NCI-H510A treated with DMSO at 0.1 percent for 48 hours (cell line): ENCODE measurements around the gene ZC3H13.

ENCODE experiments used
- DNase-seq: peaks from one replicate; lab custom pipeline; 2025; lab: John Stamatoyannopoulos, UW

ZC3H13 gene

GRCh38 chr13:45934283-45934682 lies 118.3 kb downstream of the ZC3H13 start:
- DNase-seq, result no peak

GRCh38 chr13:45933203-45933908 lies 119.2 kb downstream of the ZC3H13 start:
- DNase-seq, result no peak

- no peak for DNase-seq
These were observed 119.9 kb downstream of the ZC3H13 start for GRCh38 chr13:45932676-45933075.

- no peak for DNase-seq
These were observed 120.4 kb downstream of the ZC3H13 start for GRCh38 chr13:45932172-45932571.

GRCh38 chr13:45931211-45931610 lies 121.3 kb downstream of the ZC3H13 start:
- no peak for DNase-seq

GRCh38 chr13:45930177-45930576 lies 122.4 kb downstream of the ZC3H13 start:
- no peak for DNase-seq

- no peak for DNase-seq
These were observed 123.7 kb downstream of the ZC3H13 start for GRCh38 chr13:45928843-45929242.

- no peak for DNase-seq
These were observed 124.4 kb downstream of the ZC3H13 start for GRCh38 chr13:45928176-45928575.

GRCh38 chr13:45926741-45927140 lies 125.8 kb downstream of the ZC3H13 start:
- DNase-seq, result no peak

- DNase-seq, result no peak
These were observed 127.4 kb downstream of the ZC3H13 start for GRCh38 chr13:45925151-45925550.

GRCh38 chr13:45921162-45921736 lies 131.3 kb downstream of the ZC3H13 start:
- no peak for DNase-seq

GRCh38 chr13:45918597-45918996 lies 133.9 kb downstream of the ZC3H13 start:
- no peak for DNase-seq

- no peak for DNase-seq
These were observed 135.5 kb downstream of the ZC3H13 start for GRCh38 chr13:45917019-45917418.

- no peak for DNase-seq
These were observed 136.7 kb downstream of the ZC3H13 start for GRCh38 chr13:45915686-45916439.

- no peak for DNase-seq
These were observed 142.9 kb downstream of the ZC3H13 start for GRCh38 chr13:45909673-45910072.

- no peak for DNase-seq
These were observed 143.5 kb downstream of the ZC3H13 start for GRCh38 chr13:45909089-45909488.

- no peak for DNase-seq
These were observed 145.0 kb downstream of the ZC3H13 start for GRCh38 chr13:45907503-45907902.
